ENCODE measurements around the gene TSPAN15.
"Not testable (repeated sequence)": the region's sequence is repeated elsewhere in the genome, so short reads cannot be mapped to it uniquely, and the experiment has no call there.

TSPAN15 gene

GRCh38 chr10:69504576-69505250 is 53.4 kb downstream of the TSPAN15 start:
- no peak for DNase-seq

- DNase-seq: no peak
These were observed 54.5 kb downstream of the TSPAN15 start for GRCh38 chr10:69505636-69506318.

DNA sequence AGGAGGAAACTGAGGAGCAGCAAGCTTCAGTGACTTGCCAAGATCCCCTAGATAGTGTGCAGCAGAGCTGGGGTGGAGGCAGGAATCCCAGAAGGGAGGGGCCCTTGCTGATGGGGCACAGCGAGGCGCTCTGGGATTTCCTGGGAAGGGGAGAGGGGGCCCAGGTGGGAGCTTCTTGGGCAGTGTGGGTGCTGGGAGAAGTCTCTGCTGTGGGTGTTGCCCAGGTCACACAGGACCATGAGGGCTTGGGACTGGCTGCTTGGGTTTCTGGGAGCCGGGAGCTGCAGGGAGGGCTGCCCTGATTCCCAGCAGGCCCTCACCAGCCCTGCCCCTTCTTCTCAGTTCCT is 55.2 kb downstream of the TSPAN15 start:
- DNase-seq: no peak

GRCh38 chr10:69506834-69507713 is 55.8 kb downstream of the TSPAN15 start:
- no peak for DNase-seq

- DNase-seq: no peak
These were observed 57.6 kb downstream of the TSPAN15 start for GRCh38 chr10:69508738-69509340.

- no peak for DNase-seq
These were observed 61.6 kb downstream of the TSPAN15 start for GRCh38 chr10:69512901-69513300.

DNA sequence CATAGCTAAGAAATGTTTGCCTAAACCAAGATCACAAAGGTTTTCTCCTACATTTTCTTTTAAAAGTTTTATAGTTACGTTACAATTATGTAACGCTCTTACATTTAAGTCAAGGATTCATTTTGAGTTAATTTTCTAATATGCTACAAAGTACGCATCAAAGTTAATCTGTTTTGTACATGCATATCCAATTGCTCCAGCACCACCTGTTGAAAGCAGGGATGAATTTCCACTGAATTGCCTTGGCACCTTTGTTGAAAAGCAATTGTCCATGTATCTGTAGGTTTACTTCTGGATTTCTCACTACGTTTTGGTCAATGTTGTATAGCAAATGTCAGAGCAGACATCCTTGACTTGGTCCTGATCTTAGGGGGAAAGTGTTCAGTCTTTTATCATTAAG is 62.4 kb downstream of the TSPAN15 start:
- DNase-seq: no peak

DNA sequence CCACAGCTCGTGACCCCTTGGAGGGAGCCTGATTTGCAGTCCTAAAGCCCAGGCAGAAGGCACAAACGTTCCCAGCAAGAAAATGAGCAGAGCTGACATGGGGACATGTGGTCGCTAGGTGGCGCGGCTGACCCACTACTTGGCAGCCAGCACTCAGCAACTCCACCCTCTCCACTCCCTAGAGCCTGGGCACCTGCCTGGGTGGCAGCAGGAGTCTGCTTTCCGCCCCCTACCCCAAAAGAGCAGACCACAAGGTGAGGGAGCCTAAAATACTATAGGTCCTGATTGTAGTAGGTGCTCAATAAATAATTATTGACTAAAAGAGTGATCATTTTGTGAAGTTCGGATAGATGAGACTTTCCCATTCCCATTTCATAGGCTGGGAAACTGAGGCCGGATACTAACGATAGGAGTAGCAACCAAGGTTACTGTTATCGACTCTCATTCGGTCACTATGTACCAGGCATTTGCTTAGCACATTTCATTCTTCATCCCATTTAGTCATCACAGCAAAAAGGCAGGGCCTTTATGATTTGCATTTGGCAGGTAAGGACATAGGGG is 64.5 kb downstream of the TSPAN15 start:
- DNase-seq: peak; percentile 80

- peak; percentile 5 for DNase-seq
These were observed 65.1 kb downstream of the TSPAN15 start for GRCh38 chr10:69516316-69516715.

DNA sequence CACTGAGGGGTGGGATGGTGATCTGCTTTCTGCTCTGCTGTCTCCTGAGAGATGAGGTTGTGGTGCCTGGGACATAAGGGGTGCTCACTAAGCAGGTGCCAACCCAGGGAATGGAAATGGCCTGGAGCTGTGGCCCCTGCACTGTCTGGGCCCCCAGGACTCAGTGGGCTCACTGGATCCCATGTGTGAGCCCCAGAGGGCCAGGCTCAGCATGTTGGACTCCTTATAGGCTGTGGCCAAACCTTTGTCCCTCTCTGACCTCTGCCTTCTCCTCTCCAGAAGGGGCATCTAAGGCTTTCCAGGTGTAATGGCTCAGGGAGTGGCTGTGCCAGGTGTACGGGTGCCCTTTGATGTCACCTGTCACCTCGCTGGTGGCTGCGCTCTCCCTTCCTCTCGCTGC is 65.5 kb downstream of the TSPAN15 start:
- DNase-seq: no peak

DNA sequence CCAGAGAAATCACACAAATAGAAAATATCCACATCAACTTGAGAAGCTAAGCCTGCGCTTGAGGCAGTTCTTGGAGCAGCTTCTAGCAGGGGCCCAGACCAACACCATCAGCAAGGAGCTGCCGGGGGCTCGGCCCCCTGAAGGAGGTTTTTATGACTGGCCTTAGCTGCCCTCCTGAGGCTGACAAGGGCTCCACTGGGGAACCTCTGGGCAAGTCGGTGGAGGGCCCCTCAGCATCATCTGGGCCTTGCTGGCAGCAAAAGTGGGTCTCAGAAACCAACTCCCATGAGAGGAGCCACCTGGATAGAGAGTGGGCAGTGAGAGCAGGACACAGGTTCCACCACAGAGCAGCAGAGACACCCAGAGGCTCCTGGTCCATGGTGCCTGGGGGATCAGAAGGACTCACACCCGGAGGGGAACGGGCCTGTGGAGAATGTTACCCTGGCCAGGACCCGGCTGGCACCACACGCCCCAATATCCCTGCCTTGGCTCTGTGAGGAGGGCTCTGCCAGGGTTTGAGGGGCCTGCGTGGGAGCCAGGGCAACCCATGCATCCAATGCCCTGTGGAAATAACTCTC is 66.1 kb downstream of the TSPAN15 start:
- no peak for DNase-seq

- no peak for DNase-seq
These were observed 76.7 kb downstream of the TSPAN15 start for GRCh38 chr10:69527961-69528360.

GRCh38 chr10:69533658-69534057 is 82.4 kb downstream of the TSPAN15 start:
- no peak for DNase-seq

DNA sequence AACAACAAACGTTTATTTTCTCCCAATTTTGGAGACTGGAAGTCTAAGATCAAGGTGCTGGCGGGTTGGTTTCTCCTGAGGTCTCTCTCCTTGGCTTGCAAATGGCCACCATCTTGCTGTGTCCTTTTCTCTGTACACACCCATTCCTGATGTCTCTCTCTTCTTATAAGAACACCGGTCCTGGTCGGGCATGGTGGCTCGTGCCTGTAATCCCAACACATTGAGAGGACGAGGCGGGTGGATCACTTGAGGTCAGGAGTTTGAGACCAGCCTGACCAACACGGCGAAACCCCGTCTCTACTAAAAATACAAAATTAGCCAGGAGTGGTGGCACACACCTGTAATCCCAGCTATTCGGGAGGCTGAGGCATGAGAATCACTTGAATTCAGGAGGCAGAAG is 85.3 kb downstream of the TSPAN15 start:
- DNase-seq: not testable (repeated sequence)

- DNase-seq: no peak
These were observed 86.2 kb downstream of the TSPAN15 start for GRCh38 chr10:69537449-69537848.

DNA sequence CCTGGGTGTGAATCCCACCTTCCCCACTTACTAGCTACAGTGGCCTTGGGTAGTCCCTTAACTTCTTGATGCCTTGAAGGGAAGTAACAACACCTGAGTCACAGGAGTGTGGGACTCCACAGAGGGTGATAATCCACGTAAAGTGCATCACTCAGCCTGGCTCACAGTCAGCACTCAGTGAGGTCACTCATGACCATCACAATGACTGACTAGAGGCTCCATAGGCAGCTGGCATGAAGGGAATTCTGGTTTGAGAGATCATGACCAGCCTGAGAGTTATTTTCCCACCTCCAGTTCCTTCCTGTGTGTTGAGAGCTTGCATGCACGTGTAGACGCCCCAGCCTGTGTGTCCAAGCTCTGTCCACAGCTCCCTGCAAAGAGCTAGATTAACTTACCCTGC is 87.2 kb downstream of the TSPAN15 start:
- no peak for DNase-seq

DNA sequence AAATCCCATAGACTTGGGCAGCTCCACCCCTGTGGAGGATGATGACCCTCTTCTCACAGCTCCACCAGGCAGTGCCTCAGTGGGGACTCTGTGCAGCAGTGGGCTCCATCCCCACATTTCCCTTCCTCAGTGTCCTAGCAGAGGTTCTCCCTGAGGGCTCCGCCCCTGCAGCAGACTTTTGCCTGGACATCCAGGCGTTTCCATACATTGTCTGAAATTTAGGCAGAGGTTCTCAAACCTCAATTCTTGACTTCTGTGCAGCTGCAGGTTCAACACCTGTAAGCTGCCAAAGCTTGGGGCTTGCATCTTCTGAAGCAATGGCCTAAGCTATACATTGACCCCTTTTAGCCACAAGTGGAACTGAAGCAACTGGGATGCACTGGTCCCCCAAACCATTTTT is 90.2 kb downstream of the TSPAN15 start:
- no peak for DNase-seq

DNA sequence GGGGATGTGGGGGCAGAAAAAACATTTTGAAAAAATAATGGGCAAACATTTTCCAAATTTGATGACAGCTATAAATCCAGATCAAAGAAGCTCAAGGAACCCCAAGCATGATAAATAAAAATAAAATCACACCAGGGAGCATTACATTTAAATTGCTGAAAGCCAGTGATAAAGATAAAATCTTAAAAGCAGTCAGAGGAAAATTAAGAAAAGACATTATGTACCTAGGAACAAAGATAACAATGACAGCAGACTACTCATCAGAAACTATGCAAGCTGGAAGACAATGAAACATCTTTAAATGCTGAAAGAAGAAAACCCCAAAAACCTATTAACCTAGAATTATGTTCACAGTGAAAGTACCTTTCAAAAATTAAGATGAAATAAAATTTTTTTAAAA is 98.7 kb downstream of the TSPAN15 start:
- no peak for DNase-seq

- DNase-seq: no peak
These were observed 101.0 kb downstream of the TSPAN15 start for GRCh38 chr10:69552268-69552667.

- no peak for DNase-seq
These were observed 102.1 kb downstream of the TSPAN15 start for GRCh38 chr10:69553328-69553727.

- no peak for DNase-seq
These were observed 103.3 kb downstream of the TSPAN15 start for GRCh38 chr10:69554611-69555010.
